OCI-LY7 (cell line): Measurements from ENCODE around the gene NDC1. TPM values are rescaled to one million over a fixed set of nuclear protein-coding genes. Genes with fewer than 3 reads are reported as not detected.

ENCODE experiments used
- BruUV-seq: library from RNA; stranded (reverse); fragments of 400-500 nt; replicated peaks from 2 replicates; lab custom pipeline; 2021; lab: Mats Ljungman, UMichigan
- CTCF ChIA-PET: fragments of 300-600 bp; sonication (Branson Sonifier 250); formaldehyde crosslinking; loops from one replicate; lab custom pipeline; 2022; ENCODE audit warnings: antibody characterized with exemption; ENCODE audit not compliant: unreplicated experiment; lab: Charles Lee
- POLR2A ChIA-PET: fragments of 300-600 bp; sonication (Branson Sonifier 250); formaldehyde crosslinking; loops from one replicate; lab custom pipeline; 2022; ENCODE audit warnings: antibody characterized with exemption; lab: Charles Lee
- DNase-seq: peaks from one replicate; pipeline ENCODE4 v3.0.0-alpha.2; 2015; ENCODE audit warnings: low spot score
- H2AFZ ChIP-seq: fragments of 200-600 bp; sonication (generic), shearing (Covaris generic); 2 replicates; pipeline ENCODE4 v1.6.1; 2014; ENCODE audit warnings: mild to moderate bottlenecking, antibody characterized with exemption, low read length, moderate library complexity
- H3K27ac ChIP-seq: fragments of 200-600 bp; sonication (generic); 2 replicates; pipeline ENCODE4 v1.5.1; 2014; ENCODE audit warnings: mixed run types, low read depth, mild to moderate bottlenecking, moderate library complexity, low read length, inconsistent platforms; ENCODE audit not compliant: poor library complexity, severe bottlenecking
- H3K36me3 ChIP-seq: fragments of 200-600 bp; sonication (generic); 2 replicates; pipeline ENCODE4 v1.6.1; 2014; ENCODE audit warnings: mild to moderate bottlenecking, antibody characterized with exemption, low read length, moderate library complexity, mixed read lengths; ENCODE audit not compliant: insufficient read depth
- H3K4me1 ChIP-seq: fragments of 200-600 bp; sonication (generic); 2 replicates; pipeline ENCODE4 v1.5.1; 2014; ENCODE audit warnings: mild to moderate bottlenecking, low read length; ENCODE audit not compliant: insufficient read depth, poor library complexity, severe bottlenecking
- H3K4me2 ChIP-seq: fragments of 200-600 bp; sonication (generic); 2 replicates; pipeline ENCODE4 v1.6.1; 2014; ENCODE audit warnings: mild to moderate bottlenecking, low read length
- H3K4me3 ChIP-seq: fragments of 200-600 bp; sonication (generic); 2 replicates; pipeline ENCODE4 v1.5.1; 2014; ENCODE audit warnings: mild to moderate bottlenecking, low read depth, low read length; ENCODE audit not compliant: poor library complexity, severe bottlenecking
- H3K79me2 ChIP-seq: fragments of 200-600 bp; sonication (generic); 2 replicates; pipeline ENCODE4 v1.6.1; 2016; ENCODE audit warnings: low read depth, mild to moderate bottlenecking, low read length, moderate library complexity, mixed read lengths; ENCODE audit not compliant: insufficient read depth
- H3K9me2 ChIP-seq: fragments of 200-600 bp; sonication (generic); 2 replicates; pipeline ENCODE4 v1.6.1; 2016; ENCODE audit warnings: mild to moderate bottlenecking, low read length, mixed read lengths; ENCODE audit not compliant: insufficient read depth
- H3K9me3 ChIP-seq: fragments of 200-600 bp; sonication (generic); 2 replicates; pipeline ENCODE4 v1.6.1; 2014; ENCODE audit warnings: mild to moderate bottlenecking, mixed run types, low read length, mixed read lengths
- H4K20me1 ChIP-seq: fragments of 200-600 bp; sonication (generic); 2 replicates; pipeline ENCODE4 v1.6.1; 2014; ENCODE audit warnings: mild to moderate bottlenecking, antibody characterized with exemption, low read length, moderate library complexity, mixed read lengths; ENCODE audit not compliant: insufficient read depth
- EZH2phosphoT487 ChIP-seq: fragments of 200-600 bp; sonication (generic); IDR thresholded peaks from 2 replicates; pipeline ENCODE4 v1.6.1; 2018; ENCODE audit warnings: low read depth, borderline replicate concordance, mild to moderate bottlenecking, mixed run types, antibody characterized with exemption, low read length, moderate library complexity, mixed read lengths
- intact Hi-C: fragments of 100-400 bp; cut with micrococcal nuclease; formaldehyde crosslinking; loops from one replicate; pipeline ENCODE4 v1.10.0; 2022; ENCODE audit not compliant: unreplicated experiment
- total RNA-seq, 2 experiments: library from RNA; depleted of rRNA in 1 of 2; stranded (reverse); fragments of >200 nt in 1 of 2; shearing (Covaris generic) in 1 of 2; gene quantifications; 2 replicates each; pipeline ENCODE4 v1.2.3, GENCODE V29; 2014 to 2022
- TF ChIP-seq, protein P1 (sequence below): fragments of 200-600 bp; sonication (generic); conservative IDR thresholded peaks from 2 replicates; pipeline ENCODE4 v1.5.1; 2014; ENCODE audit warnings: mild to moderate bottlenecking, antibody characterized with exemption, low read length, moderate library complexity, mixed read lengths

Gene NDC1
- total RNA-seq, 2 experiments from 2014 or later = 51.8 to 71.5 TPM

DNA sequence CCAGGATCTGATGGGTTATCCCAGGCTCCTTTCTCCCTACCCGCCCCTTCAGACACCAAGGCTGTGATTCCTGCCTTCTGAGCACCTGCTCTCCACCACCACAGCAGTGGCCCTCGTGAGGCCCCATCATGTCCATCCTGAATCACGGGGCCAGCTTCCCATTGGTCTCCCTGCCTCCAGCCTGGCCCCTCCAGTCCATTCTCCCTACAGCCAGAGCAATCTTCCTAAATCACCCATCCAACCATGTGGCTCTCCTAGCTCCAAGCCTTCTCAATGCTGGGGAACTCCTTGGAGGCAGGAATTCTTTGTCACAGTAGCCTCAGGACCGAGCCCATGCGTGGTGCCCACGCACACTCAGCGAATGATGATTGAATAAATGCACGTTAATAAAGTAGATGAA lies 90.3 kb downstream of the NDC1 start:
- H2AFZ ChIP-seq = no peak overlapping the region
- H4K20me1 ChIP-seq = no peaks in the 10 kb centered on the region
- H3K27ac ChIP-seq = no peak overlapping the region
- H3K4me2 ChIP-seq = no peak overlapping the region
- no TSS peak for BruUV-seq
- TF ChIP-seq EZH2phosphoT487 = no peak
- TF ChIP-seq, protein P1, sequence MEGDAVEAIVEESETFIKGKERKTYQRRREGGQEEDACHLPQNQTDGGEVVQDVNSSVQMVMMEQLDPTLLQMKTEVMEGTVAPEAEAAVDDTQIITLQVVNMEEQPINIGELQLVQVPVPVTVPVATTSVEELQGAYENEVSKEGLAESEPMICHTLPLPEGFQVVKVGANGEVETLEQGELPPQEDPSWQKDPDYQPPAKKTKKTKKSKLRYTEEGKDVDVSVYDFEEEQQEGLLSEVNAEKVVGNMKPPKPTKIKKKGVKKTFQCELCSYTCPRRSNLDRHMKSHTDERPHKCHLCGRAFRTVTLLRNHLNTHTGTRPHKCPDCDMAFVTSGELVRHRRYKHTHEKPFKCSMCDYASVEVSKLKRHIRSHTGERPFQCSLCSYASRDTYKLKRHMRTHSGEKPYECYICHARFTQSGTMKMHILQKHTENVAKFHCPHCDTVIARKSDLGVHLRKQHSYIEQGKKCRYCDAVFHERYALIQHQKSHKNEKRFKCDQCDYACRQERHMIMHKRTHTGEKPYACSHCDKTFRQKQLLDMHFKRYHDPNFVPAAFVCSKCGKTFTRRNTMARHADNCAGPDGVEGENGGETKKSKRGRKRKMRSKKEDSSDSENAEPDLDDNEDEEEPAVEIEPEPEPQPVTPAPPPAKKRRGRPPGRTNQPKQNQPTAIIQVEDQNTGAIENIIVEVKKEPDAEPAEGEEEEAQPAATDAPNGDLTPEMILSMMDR = no peak
- DNase-seq = no peak
- H3K4me1 ChIP-seq = no peaks in the 10 kb centered on the region
- H3K9me3 ChIP-seq = no peaks in the 10 kb centered on the region
- no peaks in the 10 kb centered on the region for H3K9me2 ChIP-seq
- intact Hi-C loops = no loop called here
- no peaks in the 10 kb centered on the region for H3K79me2 ChIP-seq
- ChIA-PET CTCF (no interaction called here), POLR2A (interaction anchor here (0.6 kb wide), 1 partner anchor 517 kb away, joined by 3 read pairs; no protein-coding TSS in a partner anchor)
- H3K4me3 ChIP-seq = no peak overlapping the region
- H3K36me3 ChIP-seq = no peaks in the 10 kb centered on the region

GRCh38 chr1:53740621-53741105 lies 97.4 kb downstream of the NDC1 start:
- CTCF ChIA-PET = no interaction called here
- intact Hi-C loops = no loop called here

More at GRCh38 chr1:53740621-53741105, 97.4 kb downstream of the NDC1 start:
- Histone ChIP-seq H3K4me2 (no peak overlapping the region), H3K4me3 (no peak overlapping the region), H3K9me3 (0 out of 2 replicates have a peak, but pooled peaks cover 4% of the 10 kb centered on the region), H3K36me3 (no peaks in the 10 kb centered on the region), H4K20me1 (no peaks in the 10 kb centered on the region), H3K27ac (no peak overlapping the region), H2AFZ (no peak overlapping the region), H3K4me1 (no peaks in the 10 kb centered on the region), H3K79me2 (no peaks in the 10 kb centered on the region), H3K9me2 (no peaks in the 10 kb centered on the region)
- TF ChIP-seq, protein P1 = no peak
- TF ChIP-seq EZH2phosphoT487 = no peak
- no TSS peak for BruUV-seq
- DNase-seq = no peak
- POLR2A ChIA-PET = interaction anchor here (0.6 to 0.7 kb wide), 2 partner anchors 115 to 644 kb away, joined by 3 to 4 read pairs; no protein-coding TSS in a partner anchor
